ENCODE results near the gene IDH3B. TPM values are rescaled to one million over a fixed set of nuclear protein-coding genes. Genes with fewer than 3 reads are reported as not detected.

IDH3B gene
- total RNA-seq, 1 donor from 2014 or later: 136 TPM

DNA sequence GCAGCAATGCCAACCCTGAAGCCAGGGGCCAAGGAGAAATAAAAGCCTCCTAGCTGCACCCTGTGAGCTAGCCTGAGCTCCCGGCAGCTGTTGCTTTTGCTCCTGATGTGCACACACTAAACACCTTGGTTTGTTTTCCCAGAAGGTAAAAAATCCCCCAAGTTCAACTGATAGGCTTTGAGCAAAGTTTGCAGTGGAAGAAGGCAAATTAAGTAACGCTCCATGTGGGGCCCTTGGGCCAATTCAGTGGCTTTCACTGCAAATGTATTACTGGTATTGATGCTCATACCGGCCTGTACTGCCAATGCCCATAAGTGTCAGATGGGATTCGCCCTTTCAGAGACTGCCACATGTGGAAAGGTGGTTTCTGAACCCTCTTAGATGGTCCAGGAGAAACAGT is 9.4 kb upstream of the IDH3B start:
- H3K4me3 Mint-ChIP-seq (ENCODE audit: unreplicated experiment): no peak overlapping the region
- no peaks in the 10 kb centered on the region for H3K4me1 Mint-ChIP-seq (ENCODE audit: unreplicated experiment)
- TF ChIP-seq, protein P1, sequence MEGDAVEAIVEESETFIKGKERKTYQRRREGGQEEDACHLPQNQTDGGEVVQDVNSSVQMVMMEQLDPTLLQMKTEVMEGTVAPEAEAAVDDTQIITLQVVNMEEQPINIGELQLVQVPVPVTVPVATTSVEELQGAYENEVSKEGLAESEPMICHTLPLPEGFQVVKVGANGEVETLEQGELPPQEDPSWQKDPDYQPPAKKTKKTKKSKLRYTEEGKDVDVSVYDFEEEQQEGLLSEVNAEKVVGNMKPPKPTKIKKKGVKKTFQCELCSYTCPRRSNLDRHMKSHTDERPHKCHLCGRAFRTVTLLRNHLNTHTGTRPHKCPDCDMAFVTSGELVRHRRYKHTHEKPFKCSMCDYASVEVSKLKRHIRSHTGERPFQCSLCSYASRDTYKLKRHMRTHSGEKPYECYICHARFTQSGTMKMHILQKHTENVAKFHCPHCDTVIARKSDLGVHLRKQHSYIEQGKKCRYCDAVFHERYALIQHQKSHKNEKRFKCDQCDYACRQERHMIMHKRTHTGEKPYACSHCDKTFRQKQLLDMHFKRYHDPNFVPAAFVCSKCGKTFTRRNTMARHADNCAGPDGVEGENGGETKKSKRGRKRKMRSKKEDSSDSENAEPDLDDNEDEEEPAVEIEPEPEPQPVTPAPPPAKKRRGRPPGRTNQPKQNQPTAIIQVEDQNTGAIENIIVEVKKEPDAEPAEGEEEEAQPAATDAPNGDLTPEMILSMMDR (IDR thresholded peaks at IDR 0.05; ENCODE audit: unreplicated experiment): no peak
- no peaks in the 10 kb centered on the region for H3K36me3 Mint-ChIP-seq (ENCODE audit: low read depth, unreplicated experiment)
- no peaks in the 10 kb centered on the region for H3K27me3 Mint-ChIP-seq (ENCODE audit: unreplicated experiment)
- H3K27ac Mint-ChIP-seq (ENCODE audit: unreplicated experiment): no peak overlapping the region
- H3K9me3 Mint-ChIP-seq (ENCODE audit: unreplicated experiment): no peaks in the 10 kb centered on the region
- no peak for DNase-seq (ENCODE audit: low spot score)

DNA sequence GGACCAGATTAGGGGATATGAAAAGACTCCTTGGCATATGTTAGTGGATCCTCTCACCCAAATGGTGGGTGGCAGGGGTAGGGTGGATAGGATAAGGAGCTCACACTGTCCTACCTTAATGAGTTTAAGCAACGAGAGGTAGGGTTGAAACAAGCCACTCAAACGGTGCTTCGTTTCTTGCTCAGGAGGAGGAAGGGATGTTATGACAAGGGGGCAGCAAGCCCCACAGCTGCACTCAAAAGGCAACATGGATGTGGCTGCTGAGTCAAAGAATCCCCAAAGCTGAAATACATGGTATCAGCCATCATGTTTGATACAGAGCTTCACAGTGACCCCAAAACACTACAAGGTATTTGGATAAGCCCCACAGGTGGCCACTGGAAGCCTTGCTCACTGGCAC is 8.4 kb upstream of the IDH3B start:
- H3K27ac Mint-ChIP-seq (ENCODE audit: unreplicated experiment): no peak overlapping the region
- DNase-seq (ENCODE audit: low spot score): no peak
- H3K4me1 Mint-ChIP-seq (ENCODE audit: unreplicated experiment): no peaks in the 10 kb centered on the region
- H3K36me3 Mint-ChIP-seq (ENCODE audit: low read depth, unreplicated experiment): no peaks in the 10 kb centered on the region
- no peak overlapping the region for H3K4me3 Mint-ChIP-seq (ENCODE audit: unreplicated experiment)
- TF ChIP-seq, protein P1 (IDR thresholded peaks at IDR 0.05; ENCODE audit: unreplicated experiment): no peak
- no peaks in the 10 kb centered on the region for H3K9me3 Mint-ChIP-seq (ENCODE audit: unreplicated experiment)
- no peaks in the 10 kb centered on the region for H3K27me3 Mint-ChIP-seq (ENCODE audit: unreplicated experiment)

DNA sequence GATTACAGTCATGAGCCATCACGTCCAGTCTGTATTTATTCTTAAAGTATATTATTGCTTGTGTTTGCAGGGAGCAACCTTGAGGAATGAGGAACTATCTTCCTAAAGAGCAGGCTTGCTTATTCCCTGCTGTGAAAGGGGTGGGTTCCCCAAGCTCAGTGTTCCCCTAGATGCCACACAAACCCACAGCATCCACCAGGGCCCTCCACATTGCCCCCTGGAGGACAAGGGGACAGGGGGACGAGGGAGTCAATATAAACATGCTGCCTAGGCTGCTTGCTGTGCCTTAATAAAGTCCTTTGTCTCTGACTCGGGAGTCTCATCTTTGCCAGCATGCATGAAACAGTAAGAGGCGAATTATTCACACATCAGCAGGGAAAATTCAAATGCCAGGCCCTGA is 8.0 kb upstream of the IDH3B start:
- no peak overlapping the region for H3K27ac Mint-ChIP-seq (ENCODE audit: unreplicated experiment)
- H3K36me3 Mint-ChIP-seq (ENCODE audit: low read depth, unreplicated experiment): no peaks in the 10 kb centered on the region
- peak; percentile 28 for DNase-seq (ENCODE audit: low spot score)
- no peaks in the 10 kb centered on the region for H3K27me3 Mint-ChIP-seq (ENCODE audit: unreplicated experiment)
- TF ChIP-seq, protein P1 (IDR thresholded peaks at IDR 0.05; ENCODE audit: unreplicated experiment): no peak
- H3K4me3 Mint-ChIP-seq (ENCODE audit: unreplicated experiment): no peak overlapping the region
- H3K4me1 Mint-ChIP-seq (ENCODE audit: unreplicated experiment): no peaks in the 10 kb centered on the region
- no peaks in the 10 kb centered on the region for H3K9me3 Mint-ChIP-seq (ENCODE audit: unreplicated experiment)

DNA sequence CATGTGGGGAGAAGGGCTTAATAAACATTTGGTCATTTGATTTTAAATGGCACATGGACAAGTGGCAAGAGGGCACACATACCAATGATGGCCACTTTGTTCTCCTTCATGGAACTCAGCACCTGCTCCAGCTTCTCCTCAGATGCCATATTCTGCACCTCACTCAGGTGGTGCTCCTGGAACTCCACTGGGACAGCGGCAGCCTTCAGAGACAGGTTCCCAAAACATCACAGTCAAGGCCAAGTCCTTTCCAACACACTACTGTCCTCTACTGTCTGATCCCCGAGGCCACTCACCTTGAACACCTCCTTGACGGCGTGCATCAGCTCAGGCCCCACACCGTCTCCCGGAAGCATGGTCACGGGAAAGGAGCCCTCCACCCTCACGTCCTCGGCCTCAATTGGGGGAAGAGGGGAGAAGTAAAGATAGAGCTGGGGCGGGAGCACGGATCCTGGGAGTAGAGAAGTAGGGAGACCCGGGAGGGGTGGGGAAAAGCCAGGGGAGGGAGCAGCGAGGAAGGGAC is 591 bp downstream of the IDH3B start:
- DNase-seq (ENCODE audit: low spot score): no peak
- peak overlapping the region; percentile 98 for H3K27ac Mint-ChIP-seq (ENCODE audit: unreplicated experiment)
- H3K4me1 Mint-ChIP-seq (ENCODE audit: unreplicated experiment): peaks cover 25% of the 10 kb centered on the region
- TF ChIP-seq, protein P1 (IDR thresholded peaks at IDR 0.05; ENCODE audit: unreplicated experiment): no peak
- peaks cover 11% of the 10 kb centered on the region for H3K27me3 Mint-ChIP-seq (ENCODE audit: unreplicated experiment)
- peak overlapping the region; percentile 95 for H3K4me3 Mint-ChIP-seq (ENCODE audit: unreplicated experiment)
- H3K9me3 Mint-ChIP-seq (ENCODE audit: unreplicated experiment): no peaks in the 10 kb centered on the region
- peaks cover 43% of the 10 kb centered on the region for H3K36me3 Mint-ChIP-seq (ENCODE audit: low read depth, unreplicated experiment)

DNA sequence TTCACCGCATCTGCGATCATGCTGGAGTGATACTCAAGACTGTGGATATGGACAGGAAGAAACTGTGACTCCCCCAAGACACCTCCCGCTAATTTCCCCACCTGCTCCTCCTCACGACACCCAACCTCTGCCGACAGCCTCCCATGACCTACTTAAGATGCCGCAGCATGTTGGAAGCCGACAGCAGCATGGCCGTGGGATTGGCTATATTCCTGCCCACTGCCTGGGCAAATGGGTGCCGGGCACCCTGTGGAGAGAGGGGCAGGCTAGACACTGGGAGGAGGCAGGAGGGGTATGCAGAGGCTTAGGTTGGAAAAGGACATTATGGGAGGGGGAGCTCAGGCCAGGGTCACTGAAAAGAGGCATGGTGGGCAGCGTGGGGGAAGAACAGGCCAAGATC is 4.5 kb downstream of the IDH3B start:
- Mint-ChIP-seq H3K36me3 (ENCODE audit: low read depth, unreplicated experiment) (peaks cover 77% of the 10 kb centered on the region), H3K9me3 (ENCODE audit: unreplicated experiment) (no peaks in the 10 kb centered on the region), H3K4me1 (ENCODE audit: unreplicated experiment) (peaks cover 32% of the 10 kb centered on the region), H3K27me3 (ENCODE audit: unreplicated experiment) (peaks cover 8% of the 10 kb centered on the region), H3K4me3 (ENCODE audit: unreplicated experiment) (peak overlapping the region; percentile 21), H3K27ac (ENCODE audit: unreplicated experiment) (no peak overlapping the region)
- no peak for DNase-seq (ENCODE audit: low spot score)
- TF ChIP-seq, protein P1 (IDR thresholded peaks at IDR 0.05; ENCODE audit: unreplicated experiment): no peak
